ENCODE results near the gene CSMD2. TPM values are rescaled to one million over a fixed set of nuclear protein-coding genes. Genes with fewer than 3 reads are reported as not detected.

CSMD2 gene
- total and polyA plus RNA-seq, 2 of the 8 experiments (the other 6 are each of a cell fraction or from before 2014, with no cell fraction given): 7.0 to 14.7 TPM

DNA sequence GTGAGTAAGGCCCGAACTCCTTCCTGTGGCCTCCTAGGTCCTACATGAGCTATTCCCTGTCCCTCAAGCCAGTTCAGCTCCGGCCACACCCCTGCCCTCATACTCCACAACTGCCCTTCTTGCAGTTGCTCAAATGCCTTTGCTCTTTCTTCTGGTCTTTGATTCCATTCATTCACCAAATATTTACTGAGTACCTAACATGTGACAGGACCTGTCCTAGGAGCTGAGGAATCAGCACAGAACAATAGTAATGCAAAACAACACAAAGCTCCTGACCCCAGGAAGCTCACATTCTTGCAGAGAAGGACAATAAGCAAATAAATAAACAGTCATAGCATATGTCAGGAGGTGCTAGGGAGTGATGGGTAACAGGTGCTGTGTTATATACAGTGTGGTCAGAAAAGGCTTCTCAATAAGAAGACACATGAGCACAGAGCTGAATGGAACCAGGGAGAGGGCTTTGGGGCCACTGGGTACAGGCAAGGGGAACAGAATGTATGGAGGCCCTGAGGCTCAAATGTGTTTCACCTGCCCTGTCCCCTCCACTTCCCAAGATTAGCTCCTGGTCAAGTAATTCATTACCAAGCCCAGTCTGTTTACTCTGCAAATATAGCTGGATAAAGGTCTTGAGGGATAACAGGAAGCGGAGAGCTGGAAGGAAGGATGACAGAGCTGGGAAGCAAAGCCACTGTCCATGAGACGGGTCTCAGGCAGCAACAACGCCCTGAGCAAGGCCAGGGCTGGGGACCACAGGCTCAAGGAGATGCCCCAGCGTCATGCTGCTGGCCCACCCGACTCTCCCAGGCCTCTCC, 145.1 kb downstream of the CSMD2 start:
- Histone ChIP-seq H3K18ac (ENCODE audit: extremely low read depth, low read length) (no peak overlapping the region), H3K79me1 (ENCODE audit: low read depth, low read length) (no peaks in the 10 kb centered on the region; the same call in 1 of the 2 replicates), H4K8ac (ENCODE audit: extremely low read depth, insufficient read depth, low read length) (no peak overlapping the region), H3K79me2 (ENCODE audit: control insufficient read depth in 1 of 2, insufficient read depth in 2 of 2, low read length in 2 of 2) (no peaks in the 10 kb centered on the region), H2BK5ac (ENCODE audit: low read depth, low read length) (no peak overlapping the region), H3K4me1 (replicated peaks in 1 of 4; ENCODE audit: control insufficient read depth in 3 of 4, insufficient read depth in 4 of 4, low read length in 3 of 4) (peaks cover 5 to 17% (median 8%) of the 10 kb centered on the region in 4 experiments), H2AFZ (ENCODE audit: low read length) (no peak overlapping the region), H4K5ac (ENCODE audit: insufficient read length, low read depth, low read length) (no peak overlapping the region), H3K4me3 (ENCODE audit: extremely low read depth in 1 of 4, insufficient read depth in 2 of 4, low read depth in 3 of 4, low read length in 4 of 4) (no peak overlapping the region), H3K27me3 (replicated peaks in 1 of 4; ENCODE audit: control insufficient read depth in 3 of 4, extremely low read depth in 1 of 4, insufficient read depth in 3 of 4, low read length in 3 of 4) (no peaks in the 10 kb centered on the region), H4K91ac (replicated peaks; ENCODE audit: insufficient read length, low read length) (no peak overlapping the region), H3K14ac (ENCODE audit: insufficient read length) (no peak overlapping the region), H3K56ac (replicated peaks; ENCODE audit: insufficient read length, low read depth, low read length) (no peak overlapping the region), H2BK20ac (ENCODE audit: low read length) (no peak overlapping the region), H3K23me2 (ENCODE audit: low read depth, low read length) (no peaks in the 10 kb centered on the region), H2AK5ac (ENCODE audit: low read depth, low read length) (0 out of 2 replicates have a peak overlapping the region, but pooled peaks have one; percentile 42), H3K27ac (ENCODE audit: low read depth, low read length) (peak overlapping the region; percentile 10; the same call in 1 of the 2 replicates), H3K36me3 (ENCODE audit: control insufficient read depth in 2 of 4, insufficient read depth in 4 of 4, low read length in 3 of 4) (no peaks in the 10 kb centered on the region; a peak in 1 of 8 replicates), H2BK12ac (ENCODE audit: low read depth, low read length) (no peak overlapping the region), H3K23ac (ENCODE audit: insufficient read length) (no peak overlapping the region), H3K4me2 (ENCODE audit: insufficient read depth in 1 of 2, low read depth in 2 of 2, low read length in 2 of 2) (peak overlapping the region; percentile 10 to 13; a peak in 3 of 4 replicates), H3K9ac (replicated peaks in 1 of 4; ENCODE audit: extremely low read depth in 1 of 4, low read depth in 3 of 4, low read length in 3 of 4) (no peak overlapping the region), H3K4ac (replicated peaks; ENCODE audit: insufficient read length, low read depth, low read length) (no peak overlapping the region), H3K9me3 (ENCODE audit: insufficient read depth in 2 of 2, low read depth in 1 of 2, low read length in 1 of 2) (no peaks in the 10 kb centered on the region), H4K20me1 (replicated peaks in 1 of 2; ENCODE audit: control insufficient read depth in 1 of 2, insufficient read depth in 2 of 2, low read length in 2 of 2) (peaks cover 10 to 13% of the 10 kb centered on the region in 2 experiments), H2BK120ac (replicated peaks; ENCODE audit: low read depth, low read length) (no peak overlapping the region), H2BK15ac (ENCODE audit: low read length) (no peak overlapping the region)
- ChIA-PET POLR2A (ENCODE audit: partially characterized antibody) (interaction anchor here (0.6 to 1.5 kb wide), 2 partner anchors 9 to 28 kb away, joined by 3 to 5 read pairs; no protein-coding TSS in a partner anchor), CTCF (ENCODE audit: partially characterized antibody) (interaction anchor here (0.6 to 2.5 kb wide), 7 partner anchors 11 to 83 kb away, joined by 3 to 8 read pairs (median 4); no protein-coding TSS in a partner anchor)
- TF ChIP-seq TAF7 (optimal IDR thresholded peaks at IDR 0.05; ENCODE audit: borderline replicate concordance, low read depth, low read length) (no peak), POLR2AphosphoS5 (IDR thresholded peaks at IDR 0.05; ENCODE audit: low read depth, low read length) (no peak), EGR1 (IDR thresholded peaks at IDR 0.05; ENCODE audit: borderline replicate concordance, low read depth, low read length) (no peak), SIN3A (conservative IDR thresholded peaks at IDR 0.05 in 1 of 2, IDR thresholded peaks at IDR 0.05 in 1 of 2; ENCODE audit: low read depth in 1 of 2, low read length in 2 of 2) (0 out of 4 replicates have a peak, but pooled peaks of 1 of the 2 experiments have one; percentile 18), TEAD4 (IDR thresholded peaks at IDR 0.05; ENCODE audit: low read depth, low read length) (peak; percentile 15; the same call in 1 of the 2 replicates), TCF12 (IDR thresholded peaks at IDR 0.05; ENCODE audit: low read depth, low read length) (peak; percentile 57; the same call in 1 of the 2 replicates)
- TF ChIP-seq, protein P1, sequence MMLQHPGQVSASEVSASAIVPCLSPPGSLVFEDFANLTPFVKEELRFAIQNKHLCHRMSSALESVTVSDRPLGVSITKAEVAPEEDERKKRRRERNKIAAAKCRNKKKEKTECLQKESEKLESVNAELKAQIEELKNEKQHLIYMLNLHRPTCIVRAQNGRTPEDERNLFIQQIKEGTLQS (IDR thresholded peaks at IDR 0.05; ENCODE audit: insufficient read depth, low read depth, low read length): no peak
- TF ChIP-seq, protein P2, sequence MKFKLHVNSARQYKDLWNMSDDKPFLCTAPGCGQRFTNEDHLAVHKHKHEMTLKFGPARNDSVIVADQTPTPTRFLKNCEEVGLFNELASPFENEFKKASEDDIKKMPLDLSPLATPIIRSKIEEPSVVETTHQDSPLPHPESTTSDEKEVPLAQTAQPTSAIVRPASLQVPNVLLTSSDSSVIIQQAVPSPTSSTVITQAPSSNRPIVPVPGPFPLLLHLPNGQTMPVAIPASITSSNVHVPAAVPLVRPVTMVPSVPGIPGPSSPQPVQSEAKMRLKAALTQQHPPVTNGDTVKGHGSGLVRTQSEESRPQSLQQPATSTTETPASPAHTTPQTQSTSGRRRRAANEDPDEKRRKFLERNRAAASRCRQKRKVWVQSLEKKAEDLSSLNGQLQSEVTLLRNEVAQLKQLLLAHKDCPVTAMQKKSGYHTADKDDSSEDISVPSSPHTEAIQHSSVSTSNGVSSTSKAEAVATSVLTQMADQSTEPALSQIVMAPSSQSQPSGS (IDR thresholded peaks at IDR 0.05; ENCODE audit: low read length): no peak
- peak in 1 of 2 experiments; percentile 10 for DNase-seq (ENCODE audit: low read depth in 1 of 2, low spot score in 2 of 2)
- no peak for FAIRE-seq
- WGBS, 2 experiments (ENCODE audit: extremely low coverage in 1 of 2, insufficient coverage in 1 of 2, insufficient read length in 1 of 2, insufficient replicate concordance in 2 of 2, low coverage in 1 of 2, low lambda C conversion rate in 2 of 2, missing lambda C conversion rate in 1 of 2): 83% methylated on average over 7 of the region's 7 CpGs; no CpG with 5 or more reads in 1 of the 2 experiments
